Activated CD4-positive, alpha-beta T cell treated with anti-CD3 and anti-CD28 coated beads for 4 hours (primary cell): ENCODE data around the gene RPS15.

ENCODE experiments used
- DNase-seq, 2 donors: peaks; one replicate each; pipeline ENCODE4 v3.0.0-alpha.2; 2020

Gene RPS15

GRCh38 chr19:1420590-1420989, 17.6 kb upstream of the RPS15 start:
- DNase-seq, result no peak

- DNase-seq, result no peak
Measured at GRCh38 chr19:1421218-1421957, 16.8 kb upstream of the RPS15 start.

- DNase-seq, result no peak
Measured at GRCh38 chr19:1421958-1422305, 16.3 kb upstream of the RPS15 start.

DNA sequence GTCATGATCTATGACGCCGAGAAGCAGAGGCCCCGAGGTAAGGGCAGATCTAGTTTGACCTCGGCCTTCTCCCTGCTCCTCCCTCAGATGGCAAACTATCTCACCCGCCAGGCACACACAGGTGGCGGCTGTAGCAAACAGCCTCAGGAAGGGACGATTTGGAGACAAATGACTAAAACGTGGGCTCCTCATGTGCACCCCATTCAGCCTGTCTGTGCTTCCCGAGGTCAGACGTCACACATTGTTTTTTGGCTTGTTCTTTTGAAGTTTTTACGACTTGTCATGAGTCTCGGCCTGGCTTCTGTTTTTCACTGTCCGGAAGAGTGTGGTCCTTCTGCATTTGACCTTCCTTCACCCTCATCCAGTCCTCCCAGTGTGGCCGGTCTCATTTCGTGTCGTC, 15.8 kb upstream of the RPS15 start:
- DNase-seq, result no peak

- no peak for DNase-seq
Measured at GRCh38 chr19:1422943-1423342, 15.3 kb upstream of the RPS15 start.

DNA sequence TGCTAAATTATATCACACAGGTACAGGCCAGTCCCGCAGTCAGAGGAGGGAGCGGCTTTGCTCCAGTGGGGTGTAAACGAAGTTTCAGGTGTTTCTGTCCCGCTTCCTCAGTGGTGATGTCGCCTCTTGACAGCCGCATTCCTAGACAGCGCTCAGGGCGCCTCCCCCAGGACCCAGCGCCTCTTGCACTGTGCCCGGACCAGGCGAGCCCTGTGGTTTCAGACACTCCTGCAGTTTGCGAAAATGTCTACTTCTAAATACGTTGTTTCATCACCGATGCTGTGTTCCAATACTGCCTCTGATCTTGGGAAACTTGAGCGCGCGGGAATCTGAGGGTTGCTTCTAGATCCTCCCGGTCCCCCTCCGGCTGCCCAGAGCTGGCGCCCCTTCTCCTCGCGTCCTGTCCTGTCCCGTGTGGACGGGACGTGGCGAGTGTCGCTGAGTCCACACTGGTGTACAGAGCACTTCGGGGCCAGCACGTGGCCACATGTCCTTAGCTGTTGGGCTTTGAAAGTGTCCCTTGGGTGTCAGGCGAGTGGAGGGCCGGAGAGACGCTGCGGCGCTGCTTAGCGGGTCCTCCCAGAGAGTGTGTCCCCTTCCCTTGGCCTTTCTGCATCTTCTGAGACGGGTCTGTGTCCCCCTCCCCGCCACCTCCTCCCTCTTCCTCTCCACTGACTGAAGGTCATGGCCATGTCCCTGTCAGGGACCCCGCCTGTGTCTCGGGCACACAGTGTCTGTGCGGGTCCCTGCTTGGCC, 14.6 kb upstream of the RPS15 start:
- DNase-seq, result no peak

DNA sequence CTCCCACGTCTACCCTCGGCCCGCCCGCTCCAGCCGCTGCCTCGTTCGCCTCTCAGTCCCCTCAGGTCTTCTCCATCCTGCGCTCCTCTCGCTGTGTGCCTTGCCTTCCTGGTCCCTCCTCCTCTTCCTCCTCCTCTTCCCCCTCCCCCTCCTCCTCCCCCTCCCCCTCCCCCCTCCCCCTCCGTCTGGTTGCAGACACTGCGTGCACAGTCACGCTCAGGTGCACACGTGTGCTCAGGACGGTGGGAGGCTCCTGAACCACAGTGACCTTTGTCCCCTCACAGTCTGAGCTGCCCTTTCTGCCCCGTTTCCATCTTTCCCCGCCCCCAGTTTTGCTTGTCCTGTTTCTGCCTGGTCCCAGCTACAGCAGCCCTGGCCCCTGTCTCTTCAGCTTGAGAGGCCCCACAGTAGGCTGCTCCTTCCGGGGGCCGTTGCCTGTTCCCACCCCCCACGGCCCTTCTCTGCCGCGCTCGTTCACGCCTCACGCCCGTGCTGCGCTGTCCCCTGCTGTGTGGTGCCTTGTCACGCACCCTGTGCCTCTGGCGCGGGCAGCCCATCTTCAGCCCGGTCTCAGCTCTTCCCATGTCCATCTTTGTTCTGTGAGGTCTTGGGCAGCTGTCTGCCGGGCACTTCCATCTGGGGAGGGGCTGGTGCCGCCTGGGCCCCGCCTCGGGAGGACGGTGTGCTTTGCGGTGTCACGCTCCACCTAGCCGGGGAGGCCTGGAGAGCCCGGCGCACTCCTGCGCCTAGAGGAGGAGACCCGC, 13.8 kb upstream of the RPS15 start:
- no peak for DNase-seq

GRCh38 chr19:1425102-1425837, 12.9 kb upstream of the RPS15 start:
- DNase-seq, result no peak

- no peak for DNase-seq
Measured at GRCh38 chr19:1425902-1426301, 12.3 kb upstream of the RPS15 start.

- no peak for DNase-seq
Measured at GRCh38 chr19:1426736-1427135, 11.5 kb upstream of the RPS15 start.

- no peak for DNase-seq
Measured at GRCh38 chr19:1427221-1427920, 10.8 kb upstream of the RPS15 start.

DNA sequence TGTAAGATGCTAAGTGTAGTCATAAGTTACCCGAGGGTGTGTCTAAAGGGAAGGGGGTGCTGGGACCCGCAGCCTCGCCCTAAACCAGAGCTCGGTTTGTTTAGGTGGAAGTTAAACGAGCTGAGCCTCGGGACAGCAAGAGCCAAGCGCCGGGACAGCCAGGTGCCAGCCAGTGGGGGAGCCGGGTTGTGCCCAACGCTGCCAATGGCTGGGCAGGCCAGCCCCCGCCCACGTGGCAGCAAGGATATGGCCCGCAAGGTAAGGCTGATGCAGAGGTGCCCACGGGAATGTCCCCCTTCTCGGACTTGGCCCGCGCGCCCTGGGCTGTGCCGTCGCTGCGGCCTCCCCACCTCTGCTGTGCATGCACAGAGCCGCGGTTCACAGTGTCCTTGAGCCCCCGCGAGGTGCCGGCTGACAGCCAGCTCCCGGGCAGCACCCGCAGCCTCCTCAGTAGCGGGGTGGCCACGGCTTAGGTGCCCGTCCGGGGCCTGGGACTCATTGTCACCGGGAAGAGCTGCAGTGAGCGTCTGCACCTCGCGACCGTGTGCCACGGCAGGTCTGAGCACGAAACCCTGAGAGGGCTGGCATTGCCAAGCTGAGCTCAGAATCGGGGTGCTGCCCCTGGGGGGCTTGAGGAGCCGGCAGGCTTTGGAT, 9.3 kb upstream of the RPS15 start:
- DNase-seq, result no peak

DNA sequence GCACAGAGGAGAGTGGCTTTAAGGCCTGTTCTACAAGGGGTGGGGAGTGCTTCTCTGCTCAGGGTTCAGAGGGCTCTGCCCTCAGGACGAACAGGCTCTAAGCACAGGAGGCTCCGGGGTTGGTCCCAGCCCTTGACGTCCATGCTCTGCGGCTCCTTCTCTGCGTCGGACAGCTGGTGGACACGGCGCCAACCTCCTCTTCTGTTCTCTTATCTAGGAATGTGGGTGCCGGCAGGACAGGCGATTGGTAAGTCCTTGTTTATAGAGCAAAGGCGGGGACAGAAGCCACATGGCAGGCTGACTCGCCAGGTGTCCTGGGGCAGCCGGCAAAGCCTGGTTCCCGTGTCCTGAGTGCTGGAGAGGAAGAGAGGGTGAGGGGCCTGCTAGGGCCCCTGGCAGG, 8.4 kb upstream of the RPS15 start:
- no peak for DNase-seq

- DNase-seq, result no peak
Measured at GRCh38 chr19:1430246-1430645, 8.0 kb upstream of the RPS15 start.

DNA sequence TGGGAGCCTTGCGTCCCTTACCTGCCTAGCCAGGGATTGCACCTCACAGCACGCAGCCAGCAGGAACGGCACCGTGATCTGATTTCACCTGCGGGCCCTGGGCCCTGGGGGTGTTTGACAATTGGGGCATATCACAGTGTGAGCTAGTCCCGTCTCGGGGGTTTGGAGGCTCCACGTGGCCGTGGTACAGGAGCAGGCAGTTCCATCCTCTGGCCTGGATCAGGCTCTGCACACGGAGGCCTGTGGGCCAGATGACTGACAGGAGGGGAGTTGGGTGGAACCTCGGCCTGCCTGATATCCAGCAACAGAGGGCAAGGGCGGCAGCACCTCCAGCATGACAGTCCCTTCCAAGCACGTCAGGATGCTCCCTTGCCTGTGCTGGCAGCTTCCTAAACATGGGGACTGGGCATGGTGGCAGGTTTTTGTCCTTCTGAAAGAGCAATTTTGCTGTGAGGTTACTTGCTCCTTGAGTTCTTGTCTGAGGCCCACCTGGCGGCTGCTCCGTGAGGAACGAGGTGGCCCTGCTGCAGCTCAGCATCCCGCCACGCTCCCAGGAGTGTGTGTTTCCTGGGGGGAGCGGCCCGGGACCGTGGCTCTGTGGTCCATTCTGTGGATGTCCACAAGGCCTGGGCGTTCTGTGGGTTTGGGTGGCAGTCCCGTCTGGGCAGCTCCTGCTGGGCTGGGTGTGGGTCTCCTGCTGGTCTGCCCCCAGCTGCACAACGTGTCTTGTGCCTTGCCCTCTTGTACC, 6.3 kb upstream of the RPS15 start:
- DNase-seq, result no peak

DNA sequence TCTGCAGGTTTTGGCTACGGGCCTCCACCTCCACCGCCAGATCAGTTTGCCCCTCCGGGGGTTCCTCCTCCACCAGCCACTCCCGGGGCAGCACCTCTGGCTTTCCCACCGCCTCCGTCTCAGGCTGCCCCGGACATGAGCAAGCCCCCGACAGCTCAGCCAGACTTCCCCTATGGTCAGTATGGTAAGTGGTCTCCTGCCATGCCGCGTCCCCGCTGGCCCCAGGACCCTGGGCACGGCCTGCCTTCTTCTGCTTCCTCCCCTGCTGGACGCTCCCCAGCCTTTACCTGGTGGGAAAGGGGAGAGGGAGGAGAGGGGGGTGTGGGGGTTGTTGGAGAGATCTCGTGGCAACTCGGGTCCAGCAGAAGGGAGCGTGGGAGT, 5.7 kb upstream of the RPS15 start:
- DNase-seq, result no peak

DNA sequence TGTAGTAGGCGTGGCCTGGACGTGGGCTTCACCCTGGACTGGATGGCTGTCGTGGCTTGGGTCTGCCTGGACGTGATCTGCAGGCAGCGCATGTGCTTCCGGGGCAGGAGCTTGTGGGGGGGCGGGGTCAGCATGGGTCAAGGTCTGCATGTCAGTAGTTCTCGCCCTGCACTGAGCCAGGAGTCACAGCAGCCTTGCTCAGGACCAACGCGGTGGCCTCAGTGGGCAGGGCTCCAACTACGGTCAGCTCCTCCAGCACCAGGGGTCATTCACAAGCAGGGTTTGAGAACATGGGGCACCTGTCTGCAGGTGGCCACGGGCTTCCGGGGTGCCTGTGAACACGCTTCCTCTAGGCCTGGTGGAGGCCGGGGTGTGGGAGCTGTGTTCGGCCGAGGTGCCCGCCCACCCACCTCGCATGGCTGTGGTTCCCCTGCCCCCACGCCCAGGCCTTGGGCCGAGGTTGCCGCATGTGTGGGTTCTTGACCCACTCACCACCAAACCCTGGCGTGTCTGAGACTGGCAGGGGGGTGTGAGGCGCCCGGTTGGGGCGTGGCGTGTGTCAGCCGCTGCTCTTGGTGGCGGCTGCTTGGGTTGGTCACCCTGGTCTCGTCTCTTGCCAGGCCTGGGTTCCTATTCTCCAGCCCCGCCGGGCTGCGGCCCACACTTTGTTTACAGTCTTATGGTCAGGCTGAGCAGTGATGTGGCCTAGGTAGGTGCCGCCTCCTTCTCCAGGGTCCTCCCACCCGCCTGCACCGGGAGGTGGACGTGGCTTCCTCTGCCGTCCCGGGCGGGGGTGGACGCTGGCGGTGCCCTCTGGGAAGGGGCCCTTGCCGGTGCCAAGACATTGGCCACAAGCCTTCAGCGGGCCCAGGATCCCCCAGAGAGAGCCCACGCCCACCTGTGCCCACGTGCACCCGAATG, 4.8 kb upstream of the RPS15 start:
- DNase-seq, result no peak

DNA sequence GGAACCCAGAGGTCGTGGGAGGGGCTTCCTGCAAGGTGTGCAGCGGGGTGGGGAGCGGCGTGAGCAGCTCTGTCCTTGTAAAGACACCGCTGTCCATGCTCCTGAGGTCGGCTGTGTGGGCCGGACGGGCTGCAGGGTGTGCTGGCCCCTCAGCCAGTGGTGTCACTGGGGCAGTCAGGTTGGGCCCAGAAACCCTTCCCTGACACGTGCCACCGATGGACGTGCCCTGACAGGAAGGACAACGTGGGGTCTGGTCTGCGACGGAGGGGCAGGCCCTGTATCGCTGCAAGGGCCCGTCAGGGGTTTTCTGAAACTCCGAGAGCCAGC, 4.2 kb upstream of the RPS15 start:
- no peak for DNase-seq

- DNase-seq, result no peak
Measured at GRCh38 chr19:1434577-1435060, 3.6 kb upstream of the RPS15 start.

DNA sequence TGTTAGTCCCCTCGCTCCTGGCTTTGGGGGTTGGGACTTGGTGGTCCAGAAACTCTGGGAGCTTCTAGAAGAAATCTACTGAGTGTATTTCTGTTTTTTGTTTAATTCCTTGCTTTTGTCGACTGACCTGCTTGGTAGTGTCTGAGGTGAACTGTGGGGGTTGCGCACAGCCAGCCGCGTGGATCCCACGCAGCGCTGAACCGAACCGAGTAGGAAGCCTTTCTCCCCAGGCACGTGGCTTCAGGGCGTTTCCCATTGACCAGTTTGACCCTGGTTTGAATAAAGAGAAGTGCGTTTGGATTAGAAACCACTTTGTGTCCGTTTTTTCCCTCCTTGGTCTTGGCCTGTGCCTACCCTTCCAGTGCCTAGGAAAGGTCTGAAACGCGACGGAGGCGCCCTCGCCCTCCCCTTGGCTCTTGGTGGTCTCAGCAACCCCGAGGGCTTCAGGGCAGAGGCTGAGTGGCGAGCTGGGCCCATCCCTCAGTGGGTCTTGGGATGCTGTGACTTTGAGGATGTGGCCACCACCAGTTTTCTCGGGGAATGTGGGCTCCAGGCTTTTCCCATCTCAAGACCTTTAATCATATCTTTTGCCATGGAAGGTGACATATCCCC, 2.7 kb upstream of the RPS15 start:
- no peak for DNase-seq
